HCT116 (cell line): ENCODE measurements around the gene KRT5. TPM values are rescaled to one million over a fixed set of nuclear protein-coding genes. Genes with fewer than 3 reads are reported as not detected.

Experiments
- ATAC-seq: fragments of 200-7000 bp; cut with Tn5 transposase; 2 replicates; pipeline ENCODE4 v1.9.1; 2020; ENCODE audit warnings: mild to moderate bottlenecking, moderate library complexity
- BruUV-seq: library from RNA; stranded (reverse); fragments of 400-500 nt; replicated peaks from 2 replicates; lab custom pipeline; 2021; lab: Mats Ljungman, UMichigan
- CTCF ChIA-PET: fragments of 300-600 bp; sonication (Branson Sonifier 250); formaldehyde crosslinking; loops from one replicate; lab custom pipeline; 2021; ENCODE audit warnings: antibody characterized with exemption; lab: Charles Lee
- POLR2A ChIA-PET: fragments of 300-600, 350-600 bp; sonication (Branson Sonifier 250); formaldehyde crosslinking; loops from one replicate; lab custom pipeline; 2021; ENCODE audit warnings: antibody characterized with exemption; lab: Charles Lee
- RAD21 ChIA-PET, 2 experiments: fragments of 300-600 bp; sonication (Branson Sonifier 250); formaldehyde crosslinking; loops; one replicate each; lab custom pipeline; 2023; ENCODE audit warnings: low total read pairs in 2 of 2; ENCODE audit not compliant: uncharacterized antibody in 2 of 2, unreplicated experiment in 2 of 2, low non-redundant PET in 1 of 2; lab: Charles Lee
- DNase-seq: peaks from one replicate; pipeline ENCODE4 v3.0.0-alpha.2; 2010; ENCODE audit warnings: low read depth, low spot score
- H2AFZ ChIP-seq: fragments of 200-600 bp; shearing (Covaris generic), sonication (generic); 2 replicates; pipeline ENCODE4 v1.6.1; 2017; ENCODE audit warnings: low read depth, mixed run types, mixed read lengths, antibody characterized with exemption, low read length; ENCODE audit not compliant: poor library complexity, severe bottlenecking
- H3K27ac ChIP-seq: 2 replicates; pipeline ENCODE4 v1.5.1; 2012; ENCODE audit warnings: low read depth, low read length
- H3K27me3 ChIP-seq: fragments of 200-600 bp; sonication (generic); 2 replicates; pipeline ENCODE4 v1.6.1; 2016; ENCODE audit warnings: mixed run types, low read length, mixed read lengths; ENCODE audit not compliant: insufficient read depth
- H3K36me3 ChIP-seq, 2 experiments: fragments of 200-500 bp in 1 of 2; fragments of 200-600 bp in 1 of 2; sonication (Bioruptor generic) in 1 of 2; sonication (generic) in 1 of 2; 2 replicates each; pipeline versions ENCODE4 v1.5.1 to v1.6.1; 2014 to 2016; ENCODE audit warnings: low read length in 2 of 2, inconsistent platforms in 1 of 2, mixed read lengths in 1 of 2, mixed run types in 1 of 2; ENCODE audit not compliant: insufficient read depth in 2 of 2, control insufficient read depth in 1 of 2
- H3K4me1 ChIP-seq, 2 experiments: fragments of 200-600 bp in 1 of 2; sonication (generic) in 1 of 2; 2 replicates each; pipeline versions ENCODE4 v1.5.1 to v1.6.1; 2012 to 2017; ENCODE audit warnings: low read length in 2 of 2, inconsistent platforms in 1 of 2, mild to moderate bottlenecking in 1 of 2, mixed read lengths in 1 of 2, mixed run types in 1 of 2, moderate library complexity in 1 of 2; ENCODE audit not compliant: insufficient read depth in 2 of 2, control insufficient read depth in 1 of 2
- H3K4me2 ChIP-seq: fragments of 200-600 bp; sonication (generic); 2 replicates; pipeline ENCODE4 v1.6.1; 2017; ENCODE audit warnings: mixed run types, low read length, mixed read lengths
- H3K4me3 ChIP-seq, 2 experiments: fragments of 200-600 bp in 1 of 2; sonication (generic) in 1 of 2; replicated peaks in 1 of 2; 2 replicates each; pipeline ENCODE4 v1.5.1; 2011 to 2016; ENCODE audit warnings: low read length in 2 of 2, control low read depth in 1 of 2, low read depth in 1 of 2, mild to moderate bottlenecking in 1 of 2, mixed read lengths in 1 of 2, mixed run types in 1 of 2
- H3K79me2 ChIP-seq: fragments of 200-600 bp; sonication (generic); 2 replicates; pipeline ENCODE4 v1.6.1; 2017; ENCODE audit warnings: mild to moderate bottlenecking, mixed run types, low read length, moderate library complexity, mixed read lengths; ENCODE audit not compliant: insufficient read depth
- H3K9ac ChIP-seq: fragments of 200-600 bp; sonication (generic); 2 replicates; pipeline ENCODE4 v1.6.1; 2016; ENCODE audit warnings: low read length, mixed read lengths
- H3K9me2 ChIP-seq: fragments of 200-600 bp; sonication (generic), shearing (Covaris generic); 2 replicates; pipeline ENCODE4 v1.6.1; 2017; ENCODE audit warnings: mixed run types, mild to moderate bottlenecking, moderate library complexity; ENCODE audit not compliant: insufficient read depth
- H3K9me3 ChIP-seq, 2 experiments: fragments of 200-500 bp in 1 of 2; fragments of 200-600 bp in 1 of 2; sonication (Bioruptor generic) in 1 of 2; sonication (generic) in 1 of 2; 2 replicates each; pipeline ENCODE4 v1.6.1; 2014 to 2017; ENCODE audit warnings: low read length in 2 of 2, mixed read lengths in 2 of 2, inconsistent platforms in 1 of 2, low read depth in 1 of 2, mild to moderate bottlenecking in 1 of 2, mixed run types in 1 of 2, moderate library complexity in 1 of 2; ENCODE audit not compliant: control insufficient read depth in 1 of 2, insufficient read depth in 1 of 2
- H4K20me1 ChIP-seq: fragments of 200-600 bp; sonication (generic), shearing (Covaris generic); 2 replicates; pipeline ENCODE4 v1.6.1; 2017; ENCODE audit warnings: mixed run types, mild to moderate bottlenecking, moderate library complexity; ENCODE audit not compliant: insufficient read depth
- CBX3 ChIP-seq: IDR thresholded peaks from 2 replicates; pipeline ENCODE4 v1.6.1; 2012; ENCODE audit warnings: low read depth
- CEBPB ChIP-seq: IDR thresholded peaks from 2 replicates; pipeline ENCODE4 v1.6.1; 2012; ENCODE audit warnings: low read depth
- CTCF ChIP-seq, 3 experiments: fragments of 200-600 bp in 1 of 3; sonication (generic) in 1 of 3; IDR thresholded peaks in 2 of 3; conservative IDR thresholded peaks in 1 of 3; 2 replicates each; pipeline ENCODE4 v1.5.1; 2012 to 2017; ENCODE audit warnings: low read depth in 2 of 3, low read length in 2 of 3, antibody characterized with exemption in 1 of 3, borderline replicate concordance in 1 of 3, control low read depth in 1 of 3, mild to moderate bottlenecking in 1 of 3, mixed read lengths in 1 of 3, mixed run types in 1 of 3, moderate library complexity in 1 of 3; ENCODE audit not compliant: insufficient read depth in 1 of 3
- ELF1 ChIP-seq: IDR thresholded peaks from 2 replicates; pipeline ENCODE4 v1.6.1; 2012; ENCODE audit warnings: low read depth, borderline replicate concordance
- EZH2 ChIP-seq: fragments of 200-600 bp; sonication (generic); IDR thresholded peaks from 2 replicates; pipeline ENCODE4 v1.6.1; 2017; ENCODE audit warnings: antibody characterized with exemption, mixed run types
- EZH2phosphoT487 ChIP-seq: fragments of 200-600 bp; IDR thresholded peaks from 2 replicates; pipeline ENCODE4 v1.6.1; 2018; ENCODE audit warnings: antibody characterized with exemption, borderline replicate concordance
- FOSL1 ChIP-seq: IDR thresholded peaks from 2 replicates; pipeline ENCODE4 v1.6.1; 2012; ENCODE audit warnings: low read depth
- JUND ChIP-seq: IDR thresholded peaks from 2 replicates; pipeline ENCODE4 v1.6.1; 2012
- POLR2A ChIP-seq: IDR thresholded peaks from 2 replicates; pipeline ENCODE4 v1.7.0; 2011; ENCODE audit warnings: borderline replicate concordance; ENCODE audit not compliant: insufficient read depth, insufficient read length; ENCODE audit errors: extremely low read depth
- POLR2AphosphoS5 ChIP-seq: IDR thresholded peaks from 2 replicates; pipeline ENCODE4 v1.6.1; 2011; ENCODE audit warnings: mild to moderate bottlenecking, low read depth, low read length, moderate library complexity
- RAD21 ChIP-seq: IDR thresholded peaks from 2 replicates; pipeline ENCODE4 v1.6.1; 2012; ENCODE audit warnings: low read depth, mild to moderate bottlenecking
- REST ChIP-seq: IDR thresholded peaks from 2 replicates; pipeline ENCODE4 v1.6.1; 2012; ENCODE audit warnings: low read depth
- SIN3A ChIP-seq: IDR thresholded peaks from 2 replicates; pipeline ENCODE4 v1.6.1; 2012; ENCODE audit warnings: low read depth
- SP1 ChIP-seq: IDR thresholded peaks from 2 replicates; pipeline ENCODE4 v1.6.1; 2012; ENCODE audit warnings: low read depth
- SRF ChIP-seq: IDR thresholded peaks from 2 replicates; pipeline ENCODE4 v1.6.1; 2012; ENCODE audit warnings: low read depth
- ZNF274 ChIP-seq: fragments of 200-500 bp; sonication (Bioruptor generic); IDR thresholded peaks from 2 replicates; pipeline ENCODE4 v1.6.1; 2014; ENCODE audit warnings: mild to moderate bottlenecking, low read depth, low read length, inconsistent platforms
- intact Hi-C: fragments of 100-400 bp; cut with micrococcal nuclease; formaldehyde crosslinking; loops from 2 replicates; pipeline ENCODE4 v1.10.0; 2022
- total RNA-seq: library from RNA; stranded (reverse); gene quantifications from one replicate; pipeline ENCODE4 v1.2.1, GENCODE V29; 2021; ENCODE audit not compliant: unreplicated experiment

The KRT5 gene
- total RNA-seq, 1 experiment from 2014 or later: 0.44 TPM

DNA sequence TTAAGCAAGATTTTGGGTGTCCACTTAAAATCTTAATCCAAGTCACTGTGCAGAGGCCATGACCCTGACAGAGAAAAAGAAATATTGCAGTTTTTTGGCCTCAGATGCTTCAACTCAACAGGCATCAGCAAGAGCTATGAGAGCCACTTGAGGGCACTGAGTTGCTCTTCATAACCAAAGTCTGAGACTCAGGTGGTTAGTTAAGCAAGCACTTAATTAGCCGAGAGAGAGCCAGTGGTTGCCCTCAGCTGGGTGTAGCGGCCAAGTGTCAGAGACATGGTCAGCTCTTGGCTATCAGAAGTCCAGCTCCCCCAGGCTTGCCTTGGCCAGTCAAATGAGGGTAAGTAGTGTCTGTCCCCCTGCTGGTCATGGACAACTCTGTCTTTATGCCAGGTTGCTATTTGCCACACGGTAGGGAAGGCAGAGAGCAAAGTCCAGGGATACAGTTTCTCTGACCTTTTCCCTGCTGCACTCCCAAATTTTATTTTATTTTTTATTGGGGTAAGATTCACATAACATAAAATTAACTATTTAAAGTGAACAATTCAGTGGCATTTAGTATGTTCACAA is 41.8 kb upstream of the KRT5 start:
- ChIA-PET CTCF (interaction anchor here (0.6 to 2.2 kb wide), 12 partner anchors 9 to 418 kb away, joined by 3 to 18 read pairs (median 4); partner anchors contain the start of gene KRT71), POLR2A (interaction anchor here (1.2 kb wide), 1 partner anchor 166 kb away, joined by 3 read pairs; no protein-coding TSS in a partner anchor), RAD21 (interaction anchor here (0.7 to 1.0 kb wide), 4 partner anchors 119 to 318 kb away, joined by 3 to 6 read pairs (median 4); no protein-coding TSS in a partner anchor)
- no peaks in the 10 kb centered on the region for H3K9me2 ChIP-seq
- H3K4me2 ChIP-seq: no peak overlapping the region
- intact Hi-C loops: loop anchor here (5.0 kb wide), 1 partner anchor 165 kb away; no protein-coding TSS in a partner anchor
- TF ChIP-seq RAD21 (peak; percentile 54), SRF (no peak), EZH2 (no peak), CTCF (IDR thresholded peaks at IDR 0.05 in 2 of 3, conservative IDR thresholded peaks at IDR 0.05 in 1 of 3; ENCODE audit: borderline replicate concordance in 1 of 3, insufficient read depth in 1 of 3, low read depth in 2 of 3, low read length in 2 of 3) (peak; percentile 59 to 66 (median 60); a peak in 5 of 6 replicates)
- ATAC-seq (peak; percentile 84), DNase-seq (peak; percentile 22)
- H4K20me1 ChIP-seq: no peaks in the 10 kb centered on the region
- H3K27ac ChIP-seq: no peak overlapping the region
- no peaks in the 10 kb centered on the region for H3K36me3 ChIP-seq
- H2AFZ ChIP-seq: no peak overlapping the region
- H3K27me3 ChIP-seq: no peaks in the 10 kb centered on the region
- H3K4me1 ChIP-seq: no peaks in the 10 kb centered on the region
- no TSS peak for BruUV-seq
- H3K4me3 ChIP-seq: no peak overlapping the region
- H3K9me3 ChIP-seq: no peaks in the 10 kb centered on the region
- no peak overlapping the region for H3K9ac ChIP-seq
- no peaks in the 10 kb centered on the region for H3K79me2 ChIP-seq

- CTCF ChIA-PET: no interaction called here
- no peaks in the 10 kb centered on the region for H3K27me3 ChIP-seq
- H3K4me3 ChIP-seq: no peak overlapping the region
- H4K20me1 ChIP-seq: no peaks in the 10 kb centered on the region
- DNase-seq: no peak
- no peak overlapping the region for H3K27ac ChIP-seq
- no TSS peak for BruUV-seq
- intact Hi-C loops: loop anchor here (5.0 kb wide), 1 partner anchor 163 kb away; no protein-coding TSS in a partner anchor
- H3K9me2 ChIP-seq: no peaks in the 10 kb centered on the region
- POLR2A ChIA-PET: no interaction called here
- H3K4me1 ChIP-seq: no peaks in the 10 kb centered on the region
- H3K4me2 ChIP-seq: no peak overlapping the region
- no peaks in the 10 kb centered on the region for H3K36me3 ChIP-seq
- H2AFZ ChIP-seq: no peak overlapping the region
- no peaks in the 10 kb centered on the region for H3K9me3 ChIP-seq
- no peaks in the 10 kb centered on the region for H3K79me2 ChIP-seq
- H3K9ac ChIP-seq: no peak overlapping the region
- RAD21 ChIA-PET: no interaction called here
- ATAC-seq: no peak
- TF ChIP-seq ZNF274: no peak
- no peak for TF ChIP-seq JUND
- TF ChIP-seq EZH2: no peak
- TF ChIP-seq SP1: no peak
- TF ChIP-seq ELF1: no peak
- no peak for TF ChIP-seq SIN3A
- TF ChIP-seq SRF: no peak
- no peak for TF ChIP-seq CEBPB
- TF ChIP-seq EZH2phosphoT487: no peak
- no peak for TF ChIP-seq CBX3
- no peak for TF ChIP-seq REST
- TF ChIP-seq POLR2A: no peak
- no peak for TF ChIP-seq FOSL1
- no peak for TF ChIP-seq POLR2AphosphoS5
- no peak for TF ChIP-seq RAD21
Observed at GRCh38 chr12:52559979-52560378, 39.8 kb upstream of the KRT5 start.
